SK-N-SH treated with all-trans-retinoic acid at 6 μM for 48 hours (cell line): ENCODE data around the gene CTSC.
A peak's percentile ranks its signal among the peaks of the same experiment; 100 is the strongest.

ENCODE experiments used
- ATAC-seq: fragments of 200-7000 bp; cut with Tn5 transposase; 3 replicates; pipeline ENCODE4 v1.9.1; 2020; ENCODE audit warnings: mild to moderate bottlenecking, moderate library complexity
- ARNTL ChIP-seq: fragments of 450-650 bp; formaldehyde crosslinking; IDR thresholded peaks from 2 replicates; pipeline ENCODE4 v1.5.0; 2020; ENCODE audit warnings: low read depth, mild to moderate bottlenecking, moderate library complexity, borderline replicate concordance
- BACH2 ChIP-seq: fragments of 250-450 bp; sonication (Bioruptor Pico); IDR thresholded peaks from 2 replicates; pipeline ENCODE4 v1.9.0; 2021; ENCODE audit warnings: mild to moderate bottlenecking, borderline replicate concordance
- CREB5 ChIP-seq: fragments of 250-450 bp; sonication (Bioruptor Pico); IDR thresholded peaks from 2 replicates; pipeline ENCODE4 v1.5.1; 2020; ENCODE audit warnings: low read depth, mild to moderate bottlenecking, moderate library complexity
- CSRNP3 ChIP-seq: fragments of 250-450 bp; sonication (Bioruptor Pico); IDR thresholded peaks from 2 replicates; pipeline ENCODE4 v1.5.1; 2021; ENCODE audit warnings: mild to moderate bottlenecking, moderate library complexity
- ESRRG ChIP-seq: fragments of 250-450 bp; sonication (Bioruptor Pico); IDR thresholded peaks from 2 replicates; pipeline ENCODE4 v1.6.1; 2021; ENCODE audit warnings: mild to moderate bottlenecking
- GLIS3 ChIP-seq: fragments of 250-450 bp; sonication (Bioruptor Pico); IDR thresholded peaks from 2 replicates; pipeline ENCODE4 v1.5.0; 2020; ENCODE audit warnings: mild to moderate bottlenecking, moderate library complexity
- ISL1 ChIP-seq: fragments of 250-450 bp; sonication (Bioruptor Pico); IDR thresholded peaks from 2 replicates; pipeline ENCODE4 v2.1.2; 2022; ENCODE audit warnings: mild to moderate bottlenecking, moderate library complexity
- OSR1 ChIP-seq: fragments of 250-450 bp; sonication (Bioruptor Pico); IDR thresholded peaks from 2 replicates; pipeline ENCODE4 v1.8.0; 2022; ENCODE audit warnings: moderate library complexity, mild to moderate bottlenecking, inconsistent platforms
- PATZ1 ChIP-seq: fragments of 250-450 bp; sonication (Bioruptor Pico); IDR thresholded peaks from 2 replicates; pipeline ENCODE4 v1.8.0; 2020; ENCODE audit warnings: mild to moderate bottlenecking, moderate library complexity, borderline replicate concordance
- POU6F1 ChIP-seq: fragments of 250-450 bp; sonication (Bioruptor Pico); IDR thresholded peaks from 2 replicates; pipeline ENCODE4 v1.8.0; 2021; ENCODE audit warnings: low read depth, mild to moderate bottlenecking, moderate library complexity, borderline replicate concordance
- PPARA ChIP-seq: fragments of 250-450 bp; sonication (Bioruptor Pico); IDR thresholded peaks from 2 replicates; pipeline ENCODE4 v1.5.0; 2020; ENCODE audit warnings: mild to moderate bottlenecking, borderline replicate concordance
- SNAI2 ChIP-seq: fragments of 250-450 bp; sonication (Bioruptor Pico); IDR thresholded peaks from 2 replicates; pipeline ENCODE4 v1.5.0; 2020; ENCODE audit warnings: mild to moderate bottlenecking, moderate library complexity
- TCF4 ChIP-seq: fragments of 250-450 bp; sonication (Bioruptor Pico); IDR thresholded peaks from 2 replicates; pipeline ENCODE4 v1.8.0; 2021; ENCODE audit warnings: mild to moderate bottlenecking, moderate library complexity, borderline replicate concordance
- TOX ChIP-seq: fragments of 250-450 bp; sonication (Bioruptor Pico); IDR thresholded peaks from 2 replicates; pipeline ENCODE4 v1.8.0; 2021; ENCODE audit warnings: mild to moderate bottlenecking, moderate library complexity, borderline replicate concordance
- TSHZ2 ChIP-seq: fragments of 250-450 bp; sonication (Bioruptor Pico); IDR thresholded peaks from 2 replicates; pipeline ENCODE4 v1.5.0; 2020; ENCODE audit warnings: mild to moderate bottlenecking, moderate library complexity
- ZFP3 ChIP-seq: fragments of 250-450 bp; sonication (Bioruptor Pico); IDR thresholded peaks from 2 replicates; pipeline ENCODE4 v1.5.0; 2020; ENCODE audit warnings: mild to moderate bottlenecking, moderate library complexity
- ZFP30 ChIP-seq: fragments of 450-650 bp; formaldehyde crosslinking; IDR thresholded peaks from 2 replicates; pipeline ENCODE4 v1.5.0; 2022; ENCODE audit warnings: mild to moderate bottlenecking, moderate library complexity
- ZNF565 ChIP-seq: fragments of 450-650 bp; formaldehyde crosslinking; conservative IDR thresholded peaks from 2 replicates; pipeline ENCODE4 v1.5.0; 2020; ENCODE audit warnings: low read depth, mild to moderate bottlenecking, moderate library complexity
- ZNF70 ChIP-seq: fragments of 450-650 bp; formaldehyde crosslinking; IDR thresholded peaks from 2 replicates; pipeline ENCODE4 v1.5.0; 2020; ENCODE audit warnings: mild to moderate bottlenecking, moderate library complexity
- ZNF8 ChIP-seq: fragments of 450-650 bp; formaldehyde crosslinking; IDR thresholded peaks from 2 replicates; pipeline ENCODE4 v1.5.0; 2020; ENCODE audit warnings: mild to moderate bottlenecking, moderate library complexity

Gene CTSC

GRCh38 chr11:88341522-88342251 lies 4.2 kb upstream of the CTSC start (continued):
- TF ChIP-seq PATZ1 (CRISPR knock-in tag) (no peak), ISL1 (no peak), SNAI2 (CRISPR knock-in tag) (no peak)

- no peak for ATAC-seq
- TF ChIP-seq BACH2 (CRISPR knock-in tag) (no peak), CREB5 (CRISPR knock-in tag) (no peak), TSHZ2 (CRISPR knock-in tag) (no peak), GLIS3 (CRISPR knock-in tag) (no peak), CSRNP3 (CRISPR knock-in tag) (no peak)
Measured at GRCh38 chr11:88340366-88340935, 2.9 kb upstream of the CTSC start.

- peak; percentile 72 for ATAC-seq
- TF ChIP-seq TCF4 (no peak), ZNF8 (CRISPR knock-in tag) (peak; percentile 65)
Measured at GRCh38 chr11:88337987-88338668, 592 bp upstream of the CTSC start.

GRCh38 chr11:88335284-88335683 lies 2.3 kb downstream of the CTSC start:
- TF ChIP-seq PPARA (CRISPR knock-in tag) (no peak), CSRNP3 (CRISPR knock-in tag) (no peak), ZNF565 (no peak), ZFP30 (CRISPR knock-in tag) (no peak), ZNF8 (CRISPR knock-in tag) (no peak), ZNF70 (CRISPR knock-in tag) (no peak), ARNTL (CRISPR knock-in tag) (no peak)
- TF ChIP-seq, all 23 proteins: peak for 0
- no peak for ATAC-seq

- ATAC-seq, result no peak
- TF ChIP-seq ZFP30 (CRISPR knock-in tag) (no peak), POU6F1 (CRISPR knock-in tag) (no peak), TOX (CRISPR knock-in tag) (no peak), OSR1 (CRISPR knock-in tag) (no peak), ESRRG (CRISPR knock-in tag) (no peak), ZFP3 (CRISPR knock-in tag) (no peak), SNAI2 (CRISPR knock-in tag) (no peak), PATZ1 (CRISPR knock-in tag) (no peak)
Measured at GRCh38 chr11:88333862-88334261, 3.7 kb downstream of the CTSC start.
